ENCODE measurements around the gene SERP1. TPM values are rescaled to one million over a fixed set of nuclear protein-coding genes. Genes with fewer than 3 reads are reported as not detected.

Gene SERP1
- total RNA-seq, 4 donors from 2014 or later, result 137 to 273 (median 206) TPM

GRCh38 chr3:150495149-150495548 is 51.1 kb downstream of the SERP1 start:
- Histone ChIP-seq H3K4me1 (no peaks in the 10 kb centered on the region), H3K36me3 (no peaks in the 10 kb centered on the region), H3K9me3 (no peaks in the 10 kb centered on the region), H3K27ac (no peak overlapping the region), H3K27me3 (no peaks in the 10 kb centered on the region), H3K4me3 (no peak overlapping the region)
- intact Hi-C loops (cut with DNase I), result loop anchor here (10.0 kb wide), 2 partner anchors 80 to 210 kb away; no protein-coding TSS in a partner anchor
- TF ChIP-seq, protein P1, sequence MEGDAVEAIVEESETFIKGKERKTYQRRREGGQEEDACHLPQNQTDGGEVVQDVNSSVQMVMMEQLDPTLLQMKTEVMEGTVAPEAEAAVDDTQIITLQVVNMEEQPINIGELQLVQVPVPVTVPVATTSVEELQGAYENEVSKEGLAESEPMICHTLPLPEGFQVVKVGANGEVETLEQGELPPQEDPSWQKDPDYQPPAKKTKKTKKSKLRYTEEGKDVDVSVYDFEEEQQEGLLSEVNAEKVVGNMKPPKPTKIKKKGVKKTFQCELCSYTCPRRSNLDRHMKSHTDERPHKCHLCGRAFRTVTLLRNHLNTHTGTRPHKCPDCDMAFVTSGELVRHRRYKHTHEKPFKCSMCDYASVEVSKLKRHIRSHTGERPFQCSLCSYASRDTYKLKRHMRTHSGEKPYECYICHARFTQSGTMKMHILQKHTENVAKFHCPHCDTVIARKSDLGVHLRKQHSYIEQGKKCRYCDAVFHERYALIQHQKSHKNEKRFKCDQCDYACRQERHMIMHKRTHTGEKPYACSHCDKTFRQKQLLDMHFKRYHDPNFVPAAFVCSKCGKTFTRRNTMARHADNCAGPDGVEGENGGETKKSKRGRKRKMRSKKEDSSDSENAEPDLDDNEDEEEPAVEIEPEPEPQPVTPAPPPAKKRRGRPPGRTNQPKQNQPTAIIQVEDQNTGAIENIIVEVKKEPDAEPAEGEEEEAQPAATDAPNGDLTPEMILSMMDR (IDR thresholded peaks at IDR 0.05), result no peak
- no peak for TF ChIP-seq POLR2A (IDR thresholded peaks at IDR 0.05)
- DNase-seq, result no peak
- WGBS, 2 donors, result 88% methylated on average over 1 of the region's 1 CpG

GRCh38 chr3:150494411-150494977 is 51.8 kb downstream of the SERP1 start:
- Histone ChIP-seq H3K27ac (no peak overlapping the region), H3K36me3 (no peaks in the 10 kb centered on the region), H3K4me3 (no peak overlapping the region), H3K9me3 (no peaks in the 10 kb centered on the region), H3K27me3 (no peaks in the 10 kb centered on the region), H3K4me1 (no peaks in the 10 kb centered on the region)
- no peak for TF ChIP-seq POLR2A (IDR thresholded peaks at IDR 0.05)
- TF ChIP-seq, protein P1 (IDR thresholded peaks at IDR 0.05), result no peak
- DNase-seq, result no peak
- intact Hi-C loops (cut with DNase I), result loop anchor here (10.0 kb wide), 2 partner anchors 80 to 210 kb away; no protein-coding TSS in a partner anchor
- 95 to 97% methylated on average over 2 to 5 of the region's 5 CpGs for WGBS, 2 donors

Other genes starting within 250 kb of the SERP1 start
- gene TSC22D2, start 138.2 kb downstream of the SERP1 start, total RNA-seq, result 10 to 100 TPM in 3 of 4 donors, 1 to 10 TPM in 1; 8.5 to 20.0 (median 15.2) TPM
- gene EIF2A, start 291 bp upstream of the SERP1 start, total RNA-seq, result 100 to 1,000 TPM in 3 of 4 donors, 10 to 100 TPM in 1; 67.7 to 233 (median 136) TPM
- gene SELENOT, start 56.8 kb upstream of the SERP1 start, total RNA-seq, result 100 to 1,000 TPM in 3 of 4 donors, 10 to 100 TPM in 1; 32.0 to 105 (median 102) TPM
- gene ERICH6, start 157.4 kb upstream of the SERP1 start, total RNA-seq, result not detected
- 10 to 100 TPM; 39.4 to 74.8 (median 51.8) TPM for gene SIAH2, start 216.7 kb upstream of the SERP1 start, total RNA-seq